Measurements from ENCODE around the gene SCNN1A.
A peak's percentile ranks its signal among the peaks of the same experiment; 100 is the strongest.

The SCNN1A gene

DNA sequence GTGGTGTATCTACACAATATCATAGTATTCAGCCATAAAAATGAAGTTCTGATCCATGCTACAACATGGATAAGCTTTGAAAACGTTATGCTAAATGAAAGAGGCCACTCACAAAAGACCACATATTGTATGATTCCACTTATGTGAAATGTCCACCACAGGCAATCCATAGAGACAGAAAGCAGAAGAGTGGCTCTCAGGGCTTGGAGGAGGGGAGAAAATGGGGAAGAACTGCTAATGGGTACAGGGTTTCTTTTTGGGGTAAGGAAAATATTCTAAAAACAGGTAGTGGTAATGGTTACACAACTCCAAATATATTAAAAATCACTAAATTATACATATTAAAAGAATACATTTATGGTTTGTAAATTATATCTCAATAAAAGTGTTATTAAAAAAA is 16.5 kb downstream of the SCNN1A start:
- TF ChIP-seq, protein P1, sequence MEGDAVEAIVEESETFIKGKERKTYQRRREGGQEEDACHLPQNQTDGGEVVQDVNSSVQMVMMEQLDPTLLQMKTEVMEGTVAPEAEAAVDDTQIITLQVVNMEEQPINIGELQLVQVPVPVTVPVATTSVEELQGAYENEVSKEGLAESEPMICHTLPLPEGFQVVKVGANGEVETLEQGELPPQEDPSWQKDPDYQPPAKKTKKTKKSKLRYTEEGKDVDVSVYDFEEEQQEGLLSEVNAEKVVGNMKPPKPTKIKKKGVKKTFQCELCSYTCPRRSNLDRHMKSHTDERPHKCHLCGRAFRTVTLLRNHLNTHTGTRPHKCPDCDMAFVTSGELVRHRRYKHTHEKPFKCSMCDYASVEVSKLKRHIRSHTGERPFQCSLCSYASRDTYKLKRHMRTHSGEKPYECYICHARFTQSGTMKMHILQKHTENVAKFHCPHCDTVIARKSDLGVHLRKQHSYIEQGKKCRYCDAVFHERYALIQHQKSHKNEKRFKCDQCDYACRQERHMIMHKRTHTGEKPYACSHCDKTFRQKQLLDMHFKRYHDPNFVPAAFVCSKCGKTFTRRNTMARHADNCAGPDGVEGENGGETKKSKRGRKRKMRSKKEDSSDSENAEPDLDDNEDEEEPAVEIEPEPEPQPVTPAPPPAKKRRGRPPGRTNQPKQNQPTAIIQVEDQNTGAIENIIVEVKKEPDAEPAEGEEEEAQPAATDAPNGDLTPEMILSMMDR (IDR thresholded peaks at IDR 0.05; ENCODE audit: low read depth, low read length) = no peak
- Histone ChIP-seq H3K9me3 (ENCODE audit: severe bottlenecking) (no peaks in the 10 kb centered on the region), H3K4me3 (ENCODE audit: low read depth, low read length) (no peak overlapping the region), H3K27me3 (ENCODE audit: insufficient read depth, low read depth, severe bottlenecking) (no peaks in the 10 kb centered on the region), H3K27ac (no peak overlapping the region), H3K36me3 (no peaks in the 10 kb centered on the region)
- no peak for DNase-seq

DNA sequence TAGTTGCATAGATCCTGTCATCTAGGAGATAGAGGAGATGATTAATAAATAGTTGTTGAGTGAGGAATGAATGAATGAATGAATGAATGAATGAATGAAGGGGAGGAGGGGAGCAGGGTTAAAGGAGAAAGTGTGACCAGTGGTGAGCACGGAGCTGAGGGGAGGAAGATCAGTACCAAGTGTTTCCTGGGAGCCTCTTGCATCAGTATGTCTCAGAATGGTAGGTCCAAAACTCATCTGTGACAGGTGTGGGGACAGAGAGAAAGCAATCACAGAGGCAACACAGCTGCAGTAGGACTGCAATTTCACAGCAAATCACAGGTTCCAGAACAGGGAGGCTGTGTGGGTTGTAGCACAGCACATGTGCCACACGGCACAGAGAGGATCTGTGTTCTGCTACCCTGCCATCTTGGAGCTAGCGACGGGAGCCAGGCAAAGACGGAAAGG is 19.0 kb downstream of the SCNN1A start:
- Histone ChIP-seq H3K27ac (no peak overlapping the region), H3K4me3 (ENCODE audit: low read depth, low read length) (no peak overlapping the region), H3K27me3 (ENCODE audit: insufficient read depth, low read depth, severe bottlenecking) (no peaks in the 10 kb centered on the region), H3K36me3 (no peaks in the 10 kb centered on the region), H3K9me3 (ENCODE audit: severe bottlenecking) (no peaks in the 10 kb centered on the region)
- DNase-seq = no peak
- TF ChIP-seq, protein P1 (IDR thresholded peaks at IDR 0.05; ENCODE audit: low read depth, low read length) = no peak

DNA sequence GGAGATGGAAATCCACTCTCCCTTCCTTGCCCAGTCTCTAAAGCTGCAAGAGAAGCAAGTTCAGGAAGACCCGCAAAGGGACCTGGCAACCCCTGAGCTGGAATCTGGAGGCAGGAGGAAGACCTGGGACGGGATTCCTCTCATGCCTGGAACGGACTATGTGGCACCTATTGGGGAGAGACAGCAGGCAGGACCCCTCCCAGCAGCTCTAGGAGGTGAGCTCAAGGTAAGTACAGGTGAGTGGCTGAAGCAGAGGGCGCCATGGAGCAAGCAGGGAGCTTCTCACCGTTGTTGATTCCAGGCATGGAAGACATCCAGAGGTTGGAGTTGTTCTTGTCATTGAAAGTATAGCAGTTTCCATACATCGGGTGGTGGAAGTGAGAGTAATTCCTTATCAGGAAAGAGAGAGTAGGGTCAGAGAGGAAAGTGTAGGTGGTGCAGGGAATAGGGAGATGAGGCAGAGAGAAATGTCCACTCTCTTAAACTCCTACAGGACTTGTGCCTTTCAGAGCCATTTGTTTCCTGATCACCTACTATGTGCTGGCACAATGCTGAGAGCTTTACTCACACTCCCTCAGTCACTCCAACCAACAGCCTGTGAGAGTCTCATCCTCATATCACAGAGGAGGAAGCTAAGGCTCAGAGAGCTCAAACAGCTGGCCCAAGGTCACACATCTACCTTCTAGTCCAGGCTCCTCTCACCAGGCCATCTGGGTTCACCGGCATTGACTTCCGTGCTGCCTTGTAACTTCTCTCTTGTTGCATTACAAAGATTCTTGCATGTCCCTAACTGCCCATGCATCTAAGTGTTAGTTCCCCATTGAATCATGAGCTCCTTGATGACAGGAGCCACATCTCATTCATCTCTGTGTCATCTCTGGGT is 19.6 kb downstream of the SCNN1A start:
- no peaks in the 10 kb centered on the region for H3K36me3 ChIP-seq
- H3K9me3 ChIP-seq (ENCODE audit: severe bottlenecking) = no peaks in the 10 kb centered on the region
- TF ChIP-seq, protein P1 (IDR thresholded peaks at IDR 0.05; ENCODE audit: low read depth, low read length) = peak; percentile 58
- H3K27me3 ChIP-seq (ENCODE audit: insufficient read depth, low read depth, severe bottlenecking) = no peaks in the 10 kb centered on the region
- H3K27ac ChIP-seq = no peak overlapping the region
- no peak for DNase-seq
- no peak overlapping the region for H3K4me3 ChIP-seq (ENCODE audit: low read depth, low read length)

DNA sequence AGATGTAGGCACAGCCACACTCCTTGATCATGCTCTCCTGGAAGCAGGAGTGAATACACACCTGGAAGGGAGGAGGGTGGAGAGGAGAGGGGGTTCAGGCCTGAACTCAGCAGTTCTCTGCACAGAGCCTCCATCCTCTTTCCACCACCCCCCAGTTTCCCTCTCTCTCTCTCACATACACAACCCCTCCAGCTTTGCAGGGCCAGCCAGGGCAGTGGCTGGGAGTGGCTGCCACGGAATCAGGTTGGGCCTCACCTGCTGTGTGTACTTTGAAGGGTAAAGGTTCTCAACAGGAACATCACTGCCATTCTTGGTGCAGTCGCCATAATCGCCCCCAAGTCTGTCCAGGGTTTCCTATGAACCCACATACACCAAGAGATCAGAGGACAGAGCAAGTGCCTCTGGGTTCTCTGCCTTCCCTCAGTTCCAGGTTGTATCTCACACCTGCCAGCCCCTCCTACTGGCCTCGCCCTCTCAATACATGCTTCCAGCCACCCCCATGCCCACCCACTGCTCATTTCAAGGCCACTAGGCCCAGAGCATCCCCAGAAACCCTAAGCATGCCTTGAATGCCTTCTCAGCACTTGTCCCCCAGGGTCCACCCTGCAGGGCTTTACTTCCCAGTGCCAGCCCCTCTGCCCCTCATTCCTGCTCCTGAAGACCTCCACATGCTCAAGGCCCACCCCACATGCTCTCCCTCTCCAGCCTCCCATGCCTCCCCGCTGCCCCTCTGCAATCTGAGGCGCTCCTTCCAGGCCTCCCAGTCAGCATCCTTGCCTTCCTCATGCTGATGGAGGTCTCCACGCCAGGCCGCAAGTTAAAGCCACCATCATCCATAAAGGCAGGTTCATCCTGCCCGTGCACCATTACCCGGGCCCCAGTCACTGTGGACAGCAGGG is 20.6 kb downstream of the SCNN1A start:
- H3K36me3 ChIP-seq = no peaks in the 10 kb centered on the region
- H3K27me3 ChIP-seq (ENCODE audit: insufficient read depth, low read depth, severe bottlenecking) = no peaks in the 10 kb centered on the region
- peaks cover 2% of the 10 kb centered on the region for H3K9me3 ChIP-seq (ENCODE audit: severe bottlenecking)
- TF ChIP-seq, protein P1 (IDR thresholded peaks at IDR 0.05; ENCODE audit: low read depth, low read length) = 0 out of 2 replicates have a peak, but pooled peaks have one; percentile 12
- DNase-seq = no peak
- H3K27ac ChIP-seq = no peak overlapping the region
- H3K4me3 ChIP-seq (ENCODE audit: low read depth, low read length) = no peak overlapping the region

DNA sequence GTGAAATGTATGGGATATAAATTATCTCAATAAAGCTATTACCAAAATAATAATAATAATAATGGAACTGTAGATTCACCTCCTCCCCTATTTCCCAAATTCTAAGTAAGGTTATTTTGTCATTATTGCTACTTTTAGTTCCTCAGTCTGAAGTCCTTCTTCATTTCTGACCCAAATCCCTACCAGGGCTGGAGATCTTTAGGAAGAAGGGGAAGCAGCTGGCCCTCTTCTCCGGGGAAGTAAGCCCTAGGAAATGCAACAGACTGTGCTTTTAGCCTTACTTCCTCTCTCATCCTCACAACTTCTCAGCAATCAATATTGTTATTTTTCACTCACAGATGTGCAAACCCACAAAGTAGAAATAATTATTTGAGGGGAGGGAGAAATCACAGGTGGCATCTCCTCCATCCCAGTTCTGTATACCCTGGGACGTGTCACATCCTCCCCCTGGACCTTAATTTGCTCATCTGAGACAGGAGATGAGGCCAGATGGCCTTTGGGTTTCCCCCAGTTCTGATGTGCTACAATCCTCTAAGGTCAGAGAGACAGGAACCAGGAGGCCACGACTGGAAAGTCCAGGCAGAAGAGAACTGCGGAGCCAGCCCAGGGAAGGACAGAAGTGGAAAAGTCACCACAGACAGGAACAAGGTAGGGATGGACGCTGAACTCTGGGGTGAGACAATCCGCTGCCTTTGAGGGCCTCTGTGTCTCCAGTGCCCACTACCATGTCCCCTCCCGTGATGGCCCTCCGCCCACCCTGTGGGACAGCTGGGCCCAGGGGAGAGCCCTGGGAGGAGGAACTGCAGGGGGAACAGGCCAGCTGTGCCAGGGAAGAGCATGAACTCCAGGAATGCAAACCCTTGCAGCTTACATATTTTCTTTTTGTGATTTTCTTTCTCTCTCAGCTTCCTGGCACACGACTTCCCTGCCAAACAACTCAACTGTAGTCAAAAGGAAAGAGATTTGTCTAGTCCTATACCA is 22.9 kb downstream of the SCNN1A start:
- DNase-seq = peak; percentile 44
- Histone ChIP-seq H3K27ac (peak overlapping the region; percentile 67), H3K9me3 (ENCODE audit: severe bottlenecking) (peaks cover 2% of the 10 kb centered on the region), H3K27me3 (ENCODE audit: insufficient read depth, low read depth, severe bottlenecking) (no peaks in the 10 kb centered on the region), H3K4me3 (ENCODE audit: low read depth, low read length) (no peak overlapping the region), H3K36me3 (no peaks in the 10 kb centered on the region)
- TF ChIP-seq, protein P1 (IDR thresholded peaks at IDR 0.05; ENCODE audit: low read depth, low read length) = no peak

Measured in WERI-Rb-1 (cell line).